Activated naive CD8-positive, alpha-beta T cell treated with anti-CD3 and anti-CD28 coated beads, Interleukin-2, amount 10 ng/mL, durations not matched to agents 7 days and 5 days (primary cell): ENCODE measurements around the gene PPFIA2. TPM values are rescaled to one million over a fixed set of nuclear protein-coding genes. Genes with fewer than 3 reads are reported as not detected.
"Not testable (repeated sequence)": the region's sequence is repeated elsewhere in the genome, so short reads cannot be mapped to it uniquely, and the experiment has no call there.

Experiments used
- ATAC-seq: fragments of 150-1000 bp; cut with Tn5 transposase; one replicate; pipeline ENCODE4 v1.10.0; 2021; ENCODE audit warnings: low read depth, moderate library complexity
- POLR2A ChIA-PET: fragments of 350-600 bp; sonication (Branson Sonifier 250); formaldehyde crosslinking; loops from one replicate; lab custom pipeline; 2021; ENCODE audit warnings: antibody characterized with exemption; lab: Charles Lee
- DNase-seq: peaks from one replicate; pipeline ENCODE4 v3.0.0; 2021
- H3K27ac Mint-ChIP-seq: one replicate; pipeline ENCODE4 v1.8.0; 2022; ENCODE audit warnings: mild to moderate bottlenecking, mixed read lengths
- H3K27me3 Mint-ChIP-seq: one replicate; pipeline ENCODE4 v1.8.0; 2022; ENCODE audit warnings: mild to moderate bottlenecking, moderate library complexity, mixed read lengths
- H3K36me3 Mint-ChIP-seq: one replicate; pipeline ENCODE4 v1.8.0; 2021; ENCODE audit warnings: mild to moderate bottlenecking, mixed read lengths
- H3K4me1 Mint-ChIP-seq: one replicate; pipeline ENCODE4 v1.8.0; 2021; ENCODE audit warnings: mixed read lengths
- H3K4me3 Mint-ChIP-seq: one replicate; pipeline ENCODE4 v1.8.0; 2022; ENCODE audit warnings: mild to moderate bottlenecking, moderate library complexity, mixed read lengths
- H3K9me3 Mint-ChIP-seq: one replicate; pipeline ENCODE4 v1.8.0; 2021; ENCODE audit warnings: mixed read lengths
- total RNA-seq, 2 experiments: library from RNA; stranded (reverse); gene quantifications; one replicate each; pipeline ENCODE4 v1.2.3, GENCODE V29; 2021

Gene PPFIA2
- total RNA-seq, 2 experiments from 2014 or later = not detected

GRCh38 chr12:81722004-81722403, 37.1 kb downstream of the PPFIA2 start:
- POLR2A ChIA-PET = no interaction called here
- Mint-ChIP-seq H3K36me3 (no peaks in the 10 kb centered on the region), H3K27ac (no peak overlapping the region), H3K4me3 (no peak overlapping the region), H3K27me3 (peaks cover 15% of the 10 kb centered on the region), H3K9me3 (no peaks in the 10 kb centered on the region), H3K4me1 (no peaks in the 10 kb centered on the region)
- ATAC-seq = no peak
- DNase-seq = no peak

- H3K27ac Mint-ChIP-seq = no peak overlapping the region
- peaks cover 12% of the 10 kb centered on the region for H3K27me3 Mint-ChIP-seq
- no peak overlapping the region for H3K4me3 Mint-ChIP-seq
- no peaks in the 10 kb centered on the region for H3K36me3 Mint-ChIP-seq
- POLR2A ChIA-PET = no interaction called here
- H3K9me3 Mint-ChIP-seq = no peaks in the 10 kb centered on the region
- no peak for DNase-seq
- no peak for ATAC-seq
- no peaks in the 10 kb centered on the region for H3K4me1 Mint-ChIP-seq
Observed at GRCh38 chr12:81718616-81719015, 40.5 kb downstream of the PPFIA2 start.

- Mint-ChIP-seq H3K27ac (no peak overlapping the region), H3K4me1 (no peaks in the 10 kb centered on the region), H3K9me3 (no peaks in the 10 kb centered on the region), H3K36me3 (no peaks in the 10 kb centered on the region), H3K27me3 (no peaks in the 10 kb centered on the region), H3K4me3 (no peak overlapping the region)
- ATAC-seq (no peak), DNase-seq (no peak)
- POLR2A ChIA-PET = no interaction called here
Observed at GRCh38 chr12:81712536-81712935, 46.6 kb downstream of the PPFIA2 start.

GRCh38 chr12:81705586-81705985, 53.6 kb downstream of the PPFIA2 start:
- Mint-ChIP-seq H3K27ac (no peak overlapping the region), H3K36me3 (no peaks in the 10 kb centered on the region), H3K9me3 (no peaks in the 10 kb centered on the region), H3K4me1 (no peaks in the 10 kb centered on the region), H3K4me3 (no peak overlapping the region), H3K27me3 (peaks cover 2% of the 10 kb centered on the region)
- POLR2A ChIA-PET = no interaction called here
- no peak for ATAC-seq
- no peak for DNase-seq

- POLR2A ChIA-PET = no interaction called here
- no peak for ATAC-seq
- H3K27ac Mint-ChIP-seq = no peak overlapping the region
Observed at GRCh38 chr12:81699551-81699950, 59.6 kb downstream of the PPFIA2 start.

GRCh38 chr12:81692008-81692407, 67.1 kb downstream of the PPFIA2 start:
- DNase-seq (no peak), ATAC-seq (no peak)
- Mint-ChIP-seq H3K36me3 (no peaks in the 10 kb centered on the region), H3K27ac (no peak overlapping the region), H3K4me1 (peaks cover 1% of the 10 kb centered on the region), H3K9me3 (no peaks in the 10 kb centered on the region), H3K4me3 (no peak overlapping the region), H3K27me3 (peaks cover 2% of the 10 kb centered on the region)
- POLR2A ChIA-PET = no interaction called here

More at GRCh38 chr12:81699551-81699950, 59.6 kb downstream of the PPFIA2 start:
- no peaks in the 10 kb centered on the region for H3K4me1 Mint-ChIP-seq
- H3K27me3 Mint-ChIP-seq = no peaks in the 10 kb centered on the region
- H3K4me3 Mint-ChIP-seq = no peak overlapping the region
- no peaks in the 10 kb centered on the region for H3K9me3 Mint-ChIP-seq
- no peaks in the 10 kb centered on the region for H3K36me3 Mint-ChIP-seq
- no peak for DNase-seq

GRCh38 chr12:81683881-81684280, 75.3 kb downstream of the PPFIA2 start:
- Mint-ChIP-seq H3K27ac (no peak overlapping the region), H3K4me1 (no peaks in the 10 kb centered on the region), H3K9me3 (no peaks in the 10 kb centered on the region), H3K36me3 (no peaks in the 10 kb centered on the region), H3K27me3 (no peaks in the 10 kb centered on the region), H3K4me3 (no peak overlapping the region)
- DNase-seq (no peak), ATAC-seq (no peak)
- POLR2A ChIA-PET = no interaction called here

- H3K4me1 Mint-ChIP-seq = no peaks in the 10 kb centered on the region
- H3K27ac Mint-ChIP-seq = no peak overlapping the region
- no peaks in the 10 kb centered on the region for H3K36me3 Mint-ChIP-seq
Observed at GRCh38 chr12:81679614-81680013, 79.5 kb downstream of the PPFIA2 start.

GRCh38 chr12:81670759-81671158, 88.4 kb downstream of the PPFIA2 start:
- Mint-ChIP-seq H3K27ac (no peak overlapping the region), H3K4me1 (no peaks in the 10 kb centered on the region), H3K27me3 (no peaks in the 10 kb centered on the region), H3K36me3 (no peaks in the 10 kb centered on the region), H3K4me3 (no peak overlapping the region), H3K9me3 (no peaks in the 10 kb centered on the region)
- ATAC-seq (no peak), DNase-seq (no peak)
- POLR2A ChIA-PET = no interaction called here

More at GRCh38 chr12:81679614-81680013, 79.5 kb downstream of the PPFIA2 start:
- Mint-ChIP-seq H3K9me3 (no peaks in the 10 kb centered on the region), H3K4me3 (no peak overlapping the region), H3K27me3 (no peaks in the 10 kb centered on the region)
- POLR2A ChIA-PET = no interaction called here
- DNase-seq (no peak), ATAC-seq (no peak)

GRCh38 chr12:81668475-81668874, 90.7 kb downstream of the PPFIA2 start:
- Mint-ChIP-seq H3K9me3 (no peaks in the 10 kb centered on the region), H3K27me3 (no peaks in the 10 kb centered on the region), H3K36me3 (no peaks in the 10 kb centered on the region), H3K4me1 (no peaks in the 10 kb centered on the region), H3K4me3 (no peak overlapping the region), H3K27ac (no peak overlapping the region)
- DNase-seq (no peak), ATAC-seq (no peak)
- POLR2A ChIA-PET = no interaction called here

- H3K4me1 Mint-ChIP-seq, H3K27me3 Mint-ChIP-seq, H3K27ac Mint-ChIP-seq, H3K36me3 Mint-ChIP-seq, H3K9me3 Mint-ChIP-seq, H3K4me3 Mint-ChIP-seq, DNase-seq, POLR2A ChIA-PET, ATAC-seq: not testable (repeated sequence)
Observed at GRCh38 chr12:81659310-81659709, 99.8 kb downstream of the PPFIA2 start.

- Mint-ChIP-seq H3K27ac (no peak overlapping the region), H3K4me3 (no peak overlapping the region), H3K4me1 (no peaks in the 10 kb centered on the region), H3K9me3 (no peaks in the 10 kb centered on the region), H3K36me3 (no peaks in the 10 kb centered on the region), H3K27me3 (peaks cover 5% of the 10 kb centered on the region)
- POLR2A ChIA-PET = no interaction called here
- ATAC-seq (no peak), DNase-seq (no peak)
Observed at GRCh38 chr12:81644503-81644902, 114.6 kb downstream of the PPFIA2 start.

GRCh38 chr12:81639196-81639595, 120.0 kb downstream of the PPFIA2 start:
- no peak overlapping the region for H3K4me3 Mint-ChIP-seq
- no peak overlapping the region for H3K27ac Mint-ChIP-seq
- DNase-seq = no peak
- H3K36me3 Mint-ChIP-seq = no peaks in the 10 kb centered on the region
- peaks cover 3% of the 10 kb centered on the region for H3K27me3 Mint-ChIP-seq
- POLR2A ChIA-PET = no interaction called here
- H3K9me3 Mint-ChIP-seq = no peaks in the 10 kb centered on the region
- no peaks in the 10 kb centered on the region for H3K4me1 Mint-ChIP-seq
- ATAC-seq = no peak

- no peaks in the 10 kb centered on the region for H3K36me3 Mint-ChIP-seq
- POLR2A ChIA-PET = no interaction called here
- H3K4me3 Mint-ChIP-seq = no peak overlapping the region
- ATAC-seq = no peak
- H3K4me1 Mint-ChIP-seq = no peaks in the 10 kb centered on the region
- no peaks in the 10 kb centered on the region for H3K9me3 Mint-ChIP-seq
- H3K27ac Mint-ChIP-seq = no peak overlapping the region
- H3K27me3 Mint-ChIP-seq = peaks cover 3% of the 10 kb centered on the region
- DNase-seq = no peak
Observed at GRCh38 chr12:81633127-81633526, 126.0 kb downstream of the PPFIA2 start.
